SU-DHL-6 (cell line): Measurements from ENCODE around the gene CD2.

ENCODE experiments used
- H2AFZ ChIP-seq: fragments of 200-600 bp; sonication (generic); 2 replicates; pipeline ENCODE4 v1.6.1; 2014; ENCODE audit warnings: low read depth, mild to moderate bottlenecking, moderate library complexity, mixed read lengths, antibody characterized with exemption, low read length; ENCODE audit not compliant: severe bottlenecking
- H3F3A ChIP-seq: fragments of 200-600 bp; shearing (Covaris generic); 2 replicates; pipeline ENCODE4 v1.6.0; 2016; ENCODE audit warnings: antibody characterized with exemption, mild to moderate bottlenecking; ENCODE audit not compliant: insufficient read depth
- H3K27ac ChIP-seq: fragments of 200-600 bp; sonication (generic); 2 replicates; pipeline ENCODE4 v1.5.1; 2016; ENCODE audit warnings: low read depth, mild to moderate bottlenecking, low read length, moderate library complexity, mixed read lengths
- H3K27me3 ChIP-seq: fragments of 200-600 bp; sonication (generic), shearing (Covaris generic); 2 replicates; pipeline ENCODE4 v1.6.0; 2014; ENCODE audit warnings: mild to moderate bottlenecking, low read length
- H3K36me3 ChIP-seq: fragments of 200-600 bp; sonication (generic); 2 replicates; pipeline ENCODE4 v1.6.1; 2014; ENCODE audit warnings: mild to moderate bottlenecking, low read length, mixed read lengths
- H3K4me2 ChIP-seq: fragments of 300-600, 200-600 bp; shearing (Covaris generic), sonication (generic); 2 replicates; pipeline ENCODE4 v1.6.0; 2014; ENCODE audit warnings: low read length, low read depth, mild to moderate bottlenecking; ENCODE audit not compliant: poor library complexity, severe bottlenecking
- H3K4me3 ChIP-seq: fragments of 200-600 bp; sonication (generic); 2 replicates; pipeline ENCODE4 v1.5.1; 2014; ENCODE audit warnings: antibody characterized with exemption, low read length, mild to moderate bottlenecking, mixed read lengths; ENCODE audit not compliant: insufficient read depth, poor library complexity, severe bottlenecking
- H3K79me2 ChIP-seq: fragments of 200-600 bp; sonication (generic); 2 replicates; pipeline ENCODE4 v1.6.1; 2014; ENCODE audit warnings: mild to moderate bottlenecking, low read length, moderate library complexity; ENCODE audit not compliant: insufficient read depth
- H3K9ac ChIP-seq: fragments of 200-600 bp; sonication (generic); 2 replicates; pipeline ENCODE4 v1.7.0; 2014; ENCODE audit warnings: mild to moderate bottlenecking, low read length
- H3K9me2 ChIP-seq: fragments of 200-600 bp; sonication (generic); replicated peaks from 2 replicates; pipeline ENCODE4 v1.6.1; 2014; ENCODE audit warnings: low read length; ENCODE audit not compliant: insufficient read depth
- H3K9me3 ChIP-seq: fragments of 200-600 bp; sonication (generic); 2 replicates; pipeline ENCODE4 v1.6.1; 2014; ENCODE audit warnings: low read length, mixed read lengths; ENCODE audit not compliant: insufficient read depth
- H4K20me1 ChIP-seq: fragments of 200-600 bp; sonication (generic); 2 replicates; pipeline ENCODE4 v1.6.1; 2014; ENCODE audit warnings: low read depth, mild to moderate bottlenecking, antibody characterized with exemption, low read length, moderate library complexity, mixed read lengths
- EZH2phosphoT487 ChIP-seq: fragments of 200-600 bp; sonication (generic), shearing (Covaris generic); conservative IDR thresholded peaks from 2 replicates; pipeline ENCODE4 v1.6.1; 2018; ENCODE audit warnings: mild to moderate bottlenecking, antibody characterized with exemption, low read length, moderate library complexity, mixed read lengths
- TF ChIP-seq, protein P1 (sequence below): fragments of 200-600 bp; sonication (generic); IDR thresholded peaks from one replicate; pipeline ENCODE4 v1.5.1; 2017; ENCODE audit warnings: antibody characterized with exemption, mild to moderate bottlenecking, low read length, moderate library complexity; ENCODE audit not compliant: insufficient read depth, poor library complexity, severe bottlenecking

CD2 gene

DNA sequence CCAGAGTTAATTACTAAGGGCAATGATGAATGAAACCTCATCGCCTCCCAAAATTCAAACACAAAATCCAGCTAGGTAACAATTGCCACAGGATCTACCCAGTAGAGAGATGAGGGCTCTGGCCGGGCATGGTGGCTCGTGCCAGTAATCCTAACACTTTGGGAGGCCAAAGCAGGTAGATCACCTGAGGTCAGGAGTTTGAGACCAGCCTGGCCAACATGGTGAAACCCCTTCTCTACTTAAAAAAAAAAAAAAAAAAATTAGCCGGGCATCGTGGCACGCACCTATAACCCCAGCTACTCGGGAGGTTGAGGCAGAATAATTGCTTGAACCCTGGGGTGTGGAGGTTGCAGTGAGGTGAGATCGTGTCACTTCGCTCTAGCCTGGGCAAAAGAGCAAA is 15.8 kb downstream of the CD2 start:
- Histone ChIP-seq H3K9me3 (no peaks in the 10 kb centered on the region), H3K27ac (no peak overlapping the region), H3K4me3 (no peak overlapping the region), H3K4me2 (no peak overlapping the region), H3K9ac (no peak overlapping the region), H3K79me2 (no peaks in the 10 kb centered on the region), H4K20me1 (no peaks in the 10 kb centered on the region), H3K27me3 (no peaks in the 10 kb centered on the region), H3F3A (no peaks in the 10 kb centered on the region), H3K36me3 (no peaks in the 10 kb centered on the region), H3K9me2 (no peaks in the 10 kb centered on the region), H2AFZ (no peak overlapping the region)
- TF ChIP-seq, protein P1, sequence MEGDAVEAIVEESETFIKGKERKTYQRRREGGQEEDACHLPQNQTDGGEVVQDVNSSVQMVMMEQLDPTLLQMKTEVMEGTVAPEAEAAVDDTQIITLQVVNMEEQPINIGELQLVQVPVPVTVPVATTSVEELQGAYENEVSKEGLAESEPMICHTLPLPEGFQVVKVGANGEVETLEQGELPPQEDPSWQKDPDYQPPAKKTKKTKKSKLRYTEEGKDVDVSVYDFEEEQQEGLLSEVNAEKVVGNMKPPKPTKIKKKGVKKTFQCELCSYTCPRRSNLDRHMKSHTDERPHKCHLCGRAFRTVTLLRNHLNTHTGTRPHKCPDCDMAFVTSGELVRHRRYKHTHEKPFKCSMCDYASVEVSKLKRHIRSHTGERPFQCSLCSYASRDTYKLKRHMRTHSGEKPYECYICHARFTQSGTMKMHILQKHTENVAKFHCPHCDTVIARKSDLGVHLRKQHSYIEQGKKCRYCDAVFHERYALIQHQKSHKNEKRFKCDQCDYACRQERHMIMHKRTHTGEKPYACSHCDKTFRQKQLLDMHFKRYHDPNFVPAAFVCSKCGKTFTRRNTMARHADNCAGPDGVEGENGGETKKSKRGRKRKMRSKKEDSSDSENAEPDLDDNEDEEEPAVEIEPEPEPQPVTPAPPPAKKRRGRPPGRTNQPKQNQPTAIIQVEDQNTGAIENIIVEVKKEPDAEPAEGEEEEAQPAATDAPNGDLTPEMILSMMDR = no peak
- no peak for TF ChIP-seq EZH2phosphoT487

DNA sequence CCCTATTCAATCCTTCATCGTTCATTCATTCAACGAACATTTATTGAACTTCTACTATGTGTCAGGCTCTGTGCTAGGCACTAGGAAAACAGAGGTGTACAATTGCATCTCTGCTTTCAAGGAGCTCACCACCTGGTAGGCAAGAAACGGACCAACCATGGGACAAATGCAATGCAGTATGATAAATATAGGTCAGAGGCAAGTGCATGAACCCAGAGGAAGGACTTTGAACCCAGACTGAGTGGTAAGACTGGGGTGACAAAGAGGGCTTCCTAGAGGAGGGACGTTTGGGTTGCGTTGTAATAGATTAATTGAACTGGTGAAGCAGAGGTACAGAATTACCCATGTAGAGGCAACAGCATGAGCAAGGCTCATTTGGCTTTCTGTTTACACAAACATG is 16.4 kb downstream of the CD2 start:
- H3K36me3 ChIP-seq = no peaks in the 10 kb centered on the region
- no peak overlapping the region for H3K27ac ChIP-seq
- H3K4me2 ChIP-seq = no peak overlapping the region
- H3K9ac ChIP-seq = no peak overlapping the region
- H4K20me1 ChIP-seq = no peaks in the 10 kb centered on the region
- no peaks in the 10 kb centered on the region for H3K9me2 ChIP-seq
- no peak overlapping the region for H2AFZ ChIP-seq
- no peak for TF ChIP-seq EZH2phosphoT487
- TF ChIP-seq, protein P1 = no peak
- H3K9me3 ChIP-seq = no peaks in the 10 kb centered on the region
- H3K4me3 ChIP-seq = no peak overlapping the region
- H3F3A ChIP-seq = no peaks in the 10 kb centered on the region
- H3K27me3 ChIP-seq = no peaks in the 10 kb centered on the region
- no peaks in the 10 kb centered on the region for H3K79me2 ChIP-seq

DNA sequence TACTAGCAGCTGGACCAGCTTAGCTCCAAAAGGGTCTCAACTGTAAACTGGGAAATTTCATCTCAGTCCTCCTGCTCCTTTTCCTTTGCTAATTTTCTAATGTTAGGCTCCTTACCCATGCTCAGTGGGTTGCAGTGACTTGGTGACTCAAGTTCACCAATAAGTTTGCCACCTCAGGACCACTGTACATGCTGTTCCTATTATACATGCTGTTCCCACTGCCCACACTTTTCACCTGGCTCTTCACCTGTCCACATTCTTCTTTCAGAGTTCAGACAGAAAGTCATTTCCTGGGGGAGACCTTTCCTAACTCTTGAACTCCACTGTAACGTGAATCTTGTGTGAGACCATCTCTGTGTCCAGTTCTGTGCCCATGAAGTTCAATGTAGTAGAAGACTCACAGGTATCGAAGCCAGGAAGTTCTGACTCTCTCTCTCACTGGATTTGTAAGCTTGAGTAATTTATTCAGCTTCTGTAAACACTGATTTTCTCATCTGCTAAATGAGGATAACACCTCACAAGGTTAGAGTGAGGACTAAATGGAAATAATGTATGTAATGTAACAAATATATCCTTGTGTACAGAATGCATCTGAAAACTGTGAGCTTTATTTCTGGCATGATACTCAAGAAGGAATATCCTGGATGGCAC is 17.9 kb downstream of the CD2 start:
- Histone ChIP-seq H4K20me1 (no peaks in the 10 kb centered on the region), H3K79me2 (no peaks in the 10 kb centered on the region), H3F3A (no peaks in the 10 kb centered on the region), H3K9me3 (no peaks in the 10 kb centered on the region), H2AFZ (no peak overlapping the region), H3K27me3 (no peaks in the 10 kb centered on the region), H3K9me2 (no peaks in the 10 kb centered on the region), H3K4me2 (no peak overlapping the region), H3K36me3 (no peaks in the 10 kb centered on the region), H3K9ac (no peak overlapping the region), H3K27ac (no peak overlapping the region), H3K4me3 (no peak overlapping the region)
- no peak for TF ChIP-seq EZH2phosphoT487
- TF ChIP-seq, protein P1 = no peak
